ENCODE measurements around the gene DLG2.

Gene DLG2

DNA sequence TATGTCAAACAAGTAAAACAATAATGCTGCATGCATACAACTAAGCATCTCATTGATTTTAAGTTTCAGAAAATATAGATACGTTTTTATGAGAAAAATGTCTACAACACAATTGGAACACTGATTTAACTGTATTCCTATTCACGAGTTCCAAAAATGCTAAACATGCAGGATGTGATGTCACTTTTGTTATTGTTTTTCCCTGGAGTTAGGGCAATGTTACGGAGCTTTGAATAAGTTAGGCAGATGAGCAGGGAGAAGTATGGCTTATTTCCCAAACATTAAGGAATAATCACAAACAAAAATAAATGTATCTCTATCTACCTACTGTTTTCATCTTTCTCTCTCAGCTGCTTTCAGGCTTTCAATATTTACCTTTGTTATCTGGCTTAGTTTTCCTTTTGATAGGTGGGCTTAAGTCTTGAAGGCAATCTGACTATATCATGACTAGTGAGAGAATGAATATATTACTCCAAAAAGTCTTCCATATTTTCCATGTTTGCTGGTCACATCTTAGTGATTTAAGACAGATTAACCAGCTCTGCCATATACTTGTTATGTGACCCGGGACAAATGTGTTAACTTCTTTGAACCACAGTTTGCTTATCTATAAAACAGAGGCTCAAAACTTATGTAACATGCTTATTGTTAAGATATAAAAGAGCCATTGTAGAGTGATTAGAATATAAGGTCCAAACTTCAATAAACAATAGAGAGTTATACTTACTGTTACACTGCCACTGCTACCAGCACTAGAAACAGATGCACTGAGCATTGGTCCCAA lies 1486.6 kb downstream of the DLG2 start:
- no peak for DNase-seq

DNA sequence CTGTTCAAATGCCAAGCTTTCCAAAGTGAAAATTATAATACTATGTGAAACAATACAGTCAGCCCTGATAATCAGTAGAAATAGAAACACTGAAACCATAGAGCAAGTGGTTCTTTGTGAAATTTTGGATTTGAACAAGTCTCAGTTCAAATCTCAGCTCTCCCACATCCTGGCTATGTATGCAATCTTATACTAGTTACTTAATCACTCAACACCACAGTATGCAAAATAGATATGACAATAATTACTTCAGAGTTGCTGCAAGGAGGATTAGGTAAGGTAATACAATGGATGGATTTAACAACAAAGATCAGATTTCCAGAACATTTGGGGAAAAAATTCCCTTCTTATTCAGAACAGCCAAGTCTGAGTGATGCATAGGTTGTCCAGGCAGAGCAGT lies 1489.2 kb downstream of the DLG2 start:
- no peak for DNase-seq

DNA sequence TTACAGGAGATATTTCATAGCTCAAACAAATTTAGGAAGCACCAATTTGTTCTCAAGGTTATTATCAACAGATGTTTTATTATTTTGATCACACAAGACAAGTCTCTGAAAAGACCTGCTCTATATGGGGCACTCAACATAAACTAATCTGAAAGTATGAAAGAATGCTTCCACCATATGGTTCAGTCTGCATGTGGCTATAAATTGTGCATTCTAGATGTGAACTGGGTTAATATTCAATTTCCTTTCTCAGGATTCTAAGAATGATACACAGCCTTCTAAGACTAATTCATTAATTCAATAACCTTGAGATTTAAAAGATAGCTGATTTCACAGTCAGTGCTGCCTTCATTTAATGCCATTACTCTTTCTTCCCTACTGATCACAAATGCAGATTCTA lies 1489.6 kb downstream of the DLG2 start:
- no peak for DNase-seq

GRCh38 chr11:84136926-84137325 lies 1490.2 kb downstream of the DLG2 start:
- DNase-seq, result no peak

DNA sequence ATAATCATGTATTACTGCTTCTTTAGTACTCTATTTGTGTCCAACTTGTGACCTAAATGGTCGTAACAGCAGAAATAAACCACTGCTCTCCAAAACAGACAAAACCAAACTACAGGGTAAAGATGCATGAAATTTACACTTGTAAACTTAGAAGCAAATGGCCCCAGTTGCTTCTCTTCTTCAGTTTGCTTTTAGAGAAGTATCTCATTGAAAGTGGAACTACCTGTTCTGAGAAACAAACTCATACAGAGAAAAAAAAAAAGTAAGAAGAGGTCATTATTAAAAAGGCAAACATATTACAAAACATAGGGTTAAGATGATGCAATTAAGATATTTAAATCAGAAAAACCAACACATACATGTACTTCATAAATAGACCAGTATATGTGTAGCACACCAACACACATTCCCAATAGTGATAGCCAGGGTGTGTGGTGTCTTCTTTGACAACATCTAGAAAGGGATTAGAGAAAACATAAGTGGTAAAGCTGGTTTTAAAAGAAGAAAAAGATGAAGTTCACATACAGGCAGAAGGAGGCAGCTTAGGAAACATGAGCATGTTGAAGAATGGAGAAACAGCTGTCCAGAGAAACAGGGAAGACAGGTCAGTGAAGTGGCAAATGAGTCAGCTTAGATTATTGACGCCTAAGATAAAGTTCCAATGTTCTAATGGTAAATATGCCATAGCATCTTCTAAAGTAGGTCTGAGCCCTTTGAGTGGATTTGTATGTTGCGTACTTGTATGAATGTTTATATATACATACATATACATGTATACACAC lies 1496.3 kb downstream of the DLG2 start:
- DNase-seq, result no peak

DNA sequence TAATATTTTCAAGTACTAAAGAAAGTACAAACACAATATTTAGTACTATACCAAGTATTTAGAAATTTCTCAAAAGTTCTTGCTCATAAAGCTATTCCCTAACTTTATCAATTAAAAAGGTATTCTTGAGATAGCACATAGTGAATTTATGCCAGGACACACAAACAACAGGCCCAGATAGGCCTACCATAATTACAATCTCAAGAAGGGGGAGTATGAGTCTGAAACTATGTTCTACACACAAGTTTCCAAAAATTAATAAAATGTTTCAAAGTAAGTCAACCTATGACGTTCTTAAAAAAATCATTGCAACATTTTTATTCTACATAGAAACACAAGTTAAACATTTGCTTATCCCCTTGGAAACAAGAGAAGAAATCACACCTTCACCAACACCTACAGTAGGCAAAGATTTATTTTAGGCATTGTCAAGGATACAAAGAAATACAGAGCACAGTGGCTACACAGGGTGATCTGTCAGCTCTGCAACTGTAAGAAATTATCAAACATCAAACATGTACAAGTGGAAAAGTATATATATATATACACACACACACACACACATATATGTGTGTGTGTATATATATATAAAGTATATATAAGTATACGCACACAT lies 1497.1 kb downstream of the DLG2 start:
- no peak for DNase-seq

DNA sequence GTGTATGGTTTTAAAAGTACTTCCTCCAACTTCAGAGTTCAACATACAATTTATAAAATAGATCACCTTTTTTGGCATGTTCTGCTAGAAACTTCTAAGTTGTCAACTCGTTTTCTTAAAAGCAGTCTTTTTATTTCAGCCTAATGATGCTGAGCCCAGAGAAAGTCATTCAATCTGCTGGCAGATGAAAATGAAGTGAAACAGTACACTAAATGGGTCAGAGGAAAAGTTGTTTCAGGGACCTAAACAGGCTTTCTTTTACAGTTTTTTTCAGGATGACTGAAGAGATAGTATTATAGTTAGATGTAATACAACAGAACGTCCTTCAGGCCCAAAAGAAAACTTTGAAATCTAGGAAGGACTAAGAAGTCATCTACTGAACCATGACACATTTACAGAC lies 1498.3 kb downstream of the DLG2 start:
- DNase-seq, result no peak

DNA sequence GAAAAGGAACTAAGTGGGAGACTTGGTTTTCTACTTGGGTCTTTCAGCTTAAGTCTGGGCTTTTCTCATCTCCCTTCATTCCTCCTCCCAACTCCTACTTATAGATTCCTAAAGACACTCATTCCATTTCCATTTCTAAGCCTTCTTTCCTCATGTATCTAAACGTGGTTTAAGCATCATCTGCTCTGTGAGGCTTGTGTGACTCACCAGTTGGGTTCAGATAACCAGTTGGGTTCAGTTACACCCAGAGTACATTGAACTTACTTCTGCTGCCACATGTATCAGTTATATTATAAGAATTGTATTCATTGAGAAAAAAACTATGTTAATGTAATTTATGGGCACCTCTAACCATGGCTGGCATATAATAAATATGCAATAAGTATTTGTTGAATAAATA lies 1509.8 kb downstream of the DLG2 start:
- DNase-seq, result no peak

DNA sequence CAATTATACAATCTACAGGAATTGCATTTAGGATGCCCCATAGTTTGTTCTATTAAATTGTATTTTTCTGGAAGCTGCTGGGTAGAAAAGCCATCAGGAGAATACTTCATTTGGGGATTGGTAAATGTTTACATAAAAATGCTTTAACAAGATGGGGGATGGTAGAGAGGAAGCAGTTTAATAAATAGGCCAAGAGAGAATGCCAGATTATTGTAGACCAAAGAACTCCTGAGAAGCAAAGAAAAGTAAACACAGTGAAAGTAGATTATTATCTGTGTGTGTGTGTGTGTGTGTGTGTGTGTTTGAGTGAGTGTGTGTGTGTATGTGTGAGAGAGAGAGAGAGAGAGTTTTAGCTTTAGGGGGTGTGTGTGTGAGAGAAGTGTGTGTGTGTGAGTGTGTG lies 1520.6 kb downstream of the DLG2 start:
- DNase-seq, result no peak

- DNase-seq, result no peak
These were observed 1522.0 kb downstream of the DLG2 start for GRCh38 chr11:84105148-84105547.

GRCh38 chr11:84103096-84103495 lies 1524.0 kb downstream of the DLG2 start:
- peak in 43 of 56 donors; percentile 1 to 71 (median 32) for DNase-seq

DNA sequence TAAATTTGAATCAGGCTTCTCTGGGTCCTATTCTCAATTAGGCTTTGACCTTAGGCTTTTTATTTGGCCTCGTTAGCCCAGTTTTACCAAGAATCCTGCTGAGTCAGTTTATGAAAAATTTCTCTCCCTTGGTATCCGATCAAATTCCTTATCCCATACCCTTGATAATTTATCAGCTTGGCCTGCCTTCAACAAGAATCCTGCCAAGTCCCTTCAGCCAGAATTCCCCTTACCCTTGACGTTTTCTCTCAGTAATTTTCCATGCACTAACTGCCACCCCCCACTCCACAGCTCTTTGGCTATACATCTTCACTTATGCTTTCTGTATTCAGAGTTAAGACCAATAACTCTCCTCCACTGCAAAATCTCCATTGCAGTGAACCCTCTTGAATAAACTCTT lies 1530.0 kb downstream of the DLG2 start:
- DNase-seq, result no peak

DNA sequence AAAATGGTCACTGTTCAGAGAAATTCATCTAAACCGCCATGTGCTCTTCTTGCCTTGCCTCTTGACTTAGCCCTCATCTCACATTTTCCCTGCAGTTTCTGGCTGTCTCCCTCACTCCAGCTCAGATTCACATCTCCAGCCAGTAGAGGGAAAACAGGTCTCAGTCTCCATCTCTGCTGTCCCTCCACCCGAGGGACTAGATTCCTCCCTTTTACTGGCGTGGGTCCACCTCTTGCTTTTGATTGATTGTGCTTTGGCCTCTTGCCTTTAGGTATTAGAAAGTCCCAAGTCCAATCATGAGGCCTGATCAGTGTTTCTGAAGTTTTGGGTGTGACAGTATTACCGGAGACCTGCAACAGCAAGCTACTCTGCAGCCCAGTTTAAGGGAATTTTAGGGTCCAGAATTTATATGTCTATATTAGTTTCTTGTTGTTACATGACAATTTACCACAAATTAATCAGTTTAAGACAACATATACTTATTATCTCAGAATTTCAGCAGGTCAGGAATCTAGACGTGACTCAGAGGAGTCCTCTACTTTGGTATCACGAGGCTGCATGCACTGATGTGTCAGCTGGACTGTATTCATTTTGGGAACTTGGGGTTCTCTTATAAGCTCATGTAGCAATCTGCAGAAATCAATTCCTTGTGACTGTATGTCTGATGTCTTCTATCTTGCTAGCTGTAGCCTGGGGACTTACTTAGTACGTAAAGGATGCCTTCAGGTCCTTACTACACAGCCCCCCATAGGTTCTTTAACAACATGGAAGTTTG lies 1535.7 kb downstream of the DLG2 start:
- peak in 20 of 56 donors; percentile 0 to 35 (median 6) for DNase-seq

- peak in 46 of 56 donors; percentile 2 to 82 (median 52) for DNase-seq
These were observed 1537.8 kb downstream of the DLG2 start for GRCh38 chr11:84089072-84090057.

DNA sequence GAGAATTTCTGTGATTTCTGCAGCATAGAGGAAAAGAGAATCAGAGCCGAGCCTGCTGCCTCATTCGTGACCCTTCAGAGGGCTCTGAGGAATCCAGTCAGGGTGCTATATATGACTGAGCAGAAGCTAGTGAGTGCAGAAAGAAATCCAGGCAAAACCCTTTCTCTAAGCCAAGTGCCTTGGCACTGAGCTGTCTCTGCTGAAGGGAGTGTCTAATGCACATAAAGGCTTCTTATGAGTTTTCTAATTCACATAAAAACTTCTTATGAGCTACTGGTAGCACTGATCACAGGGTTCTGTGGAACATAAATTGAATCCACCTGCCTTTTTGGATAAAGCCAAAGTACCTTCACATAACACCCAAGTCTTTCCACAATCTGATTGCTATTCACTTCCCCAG lies 1555.3 kb downstream of the DLG2 start:
- no peak for DNase-seq

DNA sequence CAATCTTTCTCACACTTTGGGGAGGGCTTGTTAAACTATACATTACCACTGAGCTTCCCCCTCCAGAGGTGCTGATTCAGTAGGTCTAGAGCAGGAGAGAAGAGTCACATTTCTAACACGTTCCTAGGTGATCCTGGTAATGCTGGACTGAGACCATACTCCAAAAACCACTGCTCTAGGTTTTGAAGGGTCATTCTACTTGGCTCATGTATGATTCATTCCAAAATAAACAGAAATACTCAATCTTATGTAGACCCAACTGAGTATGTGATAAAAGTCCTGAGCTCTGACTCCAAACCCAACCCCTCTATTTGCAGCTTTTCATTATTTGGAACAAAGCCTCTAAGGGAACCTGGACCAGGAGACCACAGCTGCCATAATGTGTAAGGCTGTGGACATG lies 1558.1 kb downstream of the DLG2 start:
- DNase-seq, result no peak

DNA sequence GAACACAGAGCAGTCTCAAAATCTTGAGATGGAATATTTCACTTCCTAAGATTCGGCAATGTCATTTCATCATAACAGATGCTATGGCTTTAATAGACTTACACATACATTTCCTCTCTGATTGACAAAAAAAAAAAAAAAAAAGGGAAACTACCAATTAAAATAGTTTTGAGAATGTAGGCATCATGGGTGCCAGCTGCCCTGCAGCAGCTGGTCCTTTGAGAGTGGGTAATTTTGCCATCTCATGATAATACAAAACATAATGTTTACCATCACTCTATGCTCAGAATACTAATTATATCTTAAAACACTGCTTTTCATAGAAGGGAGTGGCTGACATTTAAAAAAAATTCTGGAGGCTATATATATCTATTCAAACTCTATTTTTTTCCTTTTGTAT lies 1565.4 kb downstream of the DLG2 start:
- no peak for DNase-seq

GRCh38 chr11:84056653-84057376 lies 1570.3 kb downstream of the DLG2 start:
- no peak for DNase-seq

- DNase-seq, result no peak
These were observed 1582.0 kb downstream of the DLG2 start for GRCh38 chr11:84045146-84045545.

DNA sequence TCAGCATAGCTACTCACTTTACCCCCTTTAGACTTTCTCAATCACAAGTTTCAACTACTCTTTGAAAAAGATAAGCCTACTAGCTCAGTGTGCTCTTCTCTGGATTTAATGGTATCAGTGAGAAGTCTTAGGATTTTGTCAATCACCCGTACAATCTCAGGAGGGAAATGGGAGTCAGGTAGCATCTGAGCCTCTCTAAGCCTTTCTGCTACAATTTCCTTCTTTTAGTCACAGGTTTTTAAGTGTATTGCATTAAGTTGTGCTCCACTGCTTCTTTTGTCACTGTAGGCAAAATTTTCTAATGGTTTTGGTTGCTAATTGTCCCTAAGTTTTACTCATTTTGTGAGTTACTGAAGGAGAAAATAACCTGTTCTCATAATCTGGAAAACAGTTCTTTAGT lies 1582.4 kb downstream of the DLG2 start:
- no peak for DNase-seq

Data from nucleus accumbens (tissue), 56 donors.